ENCODE data around the gene PRKCE. TPM values are rescaled to one million over a fixed set of nuclear protein-coding genes. Genes with fewer than 3 reads are reported as not detected.

PRKCE gene
- total RNA-seq, 2 experiments from 2014 or later, result 17.0 to 42.1 TPM

GRCh38 chr2:46200100-46200690 is 548.7 kb downstream of the PRKCE start:
- H2AFZ ChIP-seq (ENCODE audit: low read length), result no peak overlapping the region
- no peaks in the 10 kb centered on the region for H3K9me2 ChIP-seq (ENCODE audit: insufficient read depth, low read length)
- H3K4me1 ChIP-seq (ENCODE audit: insufficient read depth, low read length, poor library complexity, severe bottlenecking), result no peaks in the 10 kb centered on the region
- DNase-seq (ENCODE audit: low spot score), result peak; percentile 8
- H4K20me1 ChIP-seq (ENCODE audit: insufficient read depth, low read length), result no peaks in the 10 kb centered on the region
- H3K4me2 ChIP-seq (ENCODE audit: low read length), result no peak overlapping the region
- CTCF ChIA-PET (ENCODE audit: unreplicated experiment), result no interaction called here
- no peaks in the 10 kb centered on the region for H3K9me3 ChIP-seq (ENCODE audit: low read length)
- no TSS peak for BruUV-seq (replicated peaks)
- H3K4me3 ChIP-seq (ENCODE audit: low read depth, low read length, poor library complexity, severe bottlenecking), result no peak overlapping the region
- no peaks in the 10 kb centered on the region for H3K79me2 ChIP-seq (ENCODE audit: insufficient read depth, low read depth, low read length)
- no peak overlapping the region for H3K27ac ChIP-seq (ENCODE audit: low read depth, low read length, poor library complexity, severe bottlenecking)
- POLR2A ChIA-PET, result no interaction called here
- intact Hi-C loops (cut with micrococcal nuclease; ENCODE audit: unreplicated experiment), result no loop called here
- TF ChIP-seq EZH2phosphoT487 (IDR thresholded peaks at IDR 0.05; ENCODE audit: borderline replicate concordance, low read depth, low read length), result no peak
- TF ChIP-seq, protein P1, sequence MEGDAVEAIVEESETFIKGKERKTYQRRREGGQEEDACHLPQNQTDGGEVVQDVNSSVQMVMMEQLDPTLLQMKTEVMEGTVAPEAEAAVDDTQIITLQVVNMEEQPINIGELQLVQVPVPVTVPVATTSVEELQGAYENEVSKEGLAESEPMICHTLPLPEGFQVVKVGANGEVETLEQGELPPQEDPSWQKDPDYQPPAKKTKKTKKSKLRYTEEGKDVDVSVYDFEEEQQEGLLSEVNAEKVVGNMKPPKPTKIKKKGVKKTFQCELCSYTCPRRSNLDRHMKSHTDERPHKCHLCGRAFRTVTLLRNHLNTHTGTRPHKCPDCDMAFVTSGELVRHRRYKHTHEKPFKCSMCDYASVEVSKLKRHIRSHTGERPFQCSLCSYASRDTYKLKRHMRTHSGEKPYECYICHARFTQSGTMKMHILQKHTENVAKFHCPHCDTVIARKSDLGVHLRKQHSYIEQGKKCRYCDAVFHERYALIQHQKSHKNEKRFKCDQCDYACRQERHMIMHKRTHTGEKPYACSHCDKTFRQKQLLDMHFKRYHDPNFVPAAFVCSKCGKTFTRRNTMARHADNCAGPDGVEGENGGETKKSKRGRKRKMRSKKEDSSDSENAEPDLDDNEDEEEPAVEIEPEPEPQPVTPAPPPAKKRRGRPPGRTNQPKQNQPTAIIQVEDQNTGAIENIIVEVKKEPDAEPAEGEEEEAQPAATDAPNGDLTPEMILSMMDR (conservative IDR thresholded peaks at IDR 0.05; ENCODE audit: low read length), result no peak
- no peaks in the 10 kb centered on the region for H3K36me3 ChIP-seq (ENCODE audit: insufficient read depth, low read length)

DNA sequence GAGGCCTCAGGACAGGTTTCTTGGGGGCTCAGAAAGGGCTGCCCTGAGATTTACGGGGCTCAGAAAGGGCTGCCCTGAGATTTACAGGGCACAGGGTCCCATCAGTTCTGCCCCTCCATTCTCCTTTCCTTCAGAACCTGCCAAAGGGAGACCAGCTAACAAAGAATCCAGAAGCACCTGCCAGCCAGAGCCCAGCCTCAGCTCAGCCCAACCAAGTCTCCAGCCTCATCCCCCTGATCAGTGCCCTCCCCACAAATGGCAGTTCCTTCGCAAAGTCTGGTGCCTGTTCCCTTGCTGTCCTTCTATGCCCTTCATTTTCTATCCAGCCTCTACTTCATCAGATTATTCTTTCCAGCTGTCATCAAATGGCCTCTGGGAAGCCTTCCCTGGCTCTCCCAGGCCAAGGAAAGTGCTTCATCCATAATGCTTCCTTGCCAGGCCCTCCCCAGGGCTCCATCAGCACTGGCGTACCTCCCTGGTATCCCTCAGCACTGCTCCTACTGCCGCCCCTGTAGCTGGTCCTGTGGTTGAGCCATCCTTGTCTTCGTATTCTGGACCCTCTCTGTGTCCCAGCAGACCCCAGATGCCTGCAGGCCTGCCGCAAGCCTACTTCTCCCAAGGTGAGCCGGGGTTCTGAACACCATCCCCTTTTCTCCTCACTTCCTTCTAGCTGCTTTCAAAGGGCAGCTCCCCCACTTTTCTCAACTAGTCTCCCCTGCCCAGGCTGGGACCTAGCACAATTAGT is 549.6 kb downstream of the PRKCE start:
- intact Hi-C loops (cut with micrococcal nuclease; ENCODE audit: unreplicated experiment), result no loop called here
- no peak overlapping the region for H3K4me2 ChIP-seq (ENCODE audit: low read length)
- ChIA-PET CTCF (ENCODE audit: unreplicated experiment) (no interaction called here), POLR2A (interaction anchor here (0.5 kb wide), 1 partner anchor 10 kb away, joined by 3 read pairs; no protein-coding TSS in a partner anchor)
- no peaks in the 10 kb centered on the region for H3K9me3 ChIP-seq (ENCODE audit: low read length)
- no TSS peak for BruUV-seq (replicated peaks)
- H4K20me1 ChIP-seq (ENCODE audit: insufficient read depth, low read length), result no peaks in the 10 kb centered on the region
- H3K9me2 ChIP-seq (ENCODE audit: insufficient read depth, low read length), result no peaks in the 10 kb centered on the region
- no peak overlapping the region for H3K27ac ChIP-seq (ENCODE audit: low read depth, low read length, poor library complexity, severe bottlenecking)
- H3K4me3 ChIP-seq (ENCODE audit: low read depth, low read length, poor library complexity, severe bottlenecking), result no peak overlapping the region
- H3K36me3 ChIP-seq (ENCODE audit: insufficient read depth, low read length), result no peaks in the 10 kb centered on the region
- H2AFZ ChIP-seq (ENCODE audit: low read length), result no peak overlapping the region
- no peaks in the 10 kb centered on the region for H3K79me2 ChIP-seq (ENCODE audit: insufficient read depth, low read depth, low read length)
- DNase-seq (ENCODE audit: low spot score), result no peak
- TF ChIP-seq, protein P1 (conservative IDR thresholded peaks at IDR 0.05; ENCODE audit: low read length), result no peak
- TF ChIP-seq EZH2phosphoT487 (IDR thresholded peaks at IDR 0.05; ENCODE audit: borderline replicate concordance, low read depth, low read length), result no peak
- no peaks in the 10 kb centered on the region for H3K4me1 ChIP-seq (ENCODE audit: insufficient read depth, low read length, poor library complexity, severe bottlenecking)

GRCh38 chr2:46202453-46202852 is 551.0 kb downstream of the PRKCE start:
- H4K20me1 ChIP-seq (ENCODE audit: insufficient read depth, low read length), result no peaks in the 10 kb centered on the region
- intact Hi-C loops (cut with micrococcal nuclease; ENCODE audit: unreplicated experiment), result no loop called here
- no peak overlapping the region for H2AFZ ChIP-seq (ENCODE audit: low read length)
- no peak overlapping the region for H3K27ac ChIP-seq (ENCODE audit: low read depth, low read length, poor library complexity, severe bottlenecking)
- no peaks in the 10 kb centered on the region for H3K36me3 ChIP-seq (ENCODE audit: insufficient read depth, low read length)
- no TSS peak for BruUV-seq (replicated peaks)
- H3K4me3 ChIP-seq (ENCODE audit: low read depth, low read length, poor library complexity, severe bottlenecking), result no peak overlapping the region
- H3K9me2 ChIP-seq (ENCODE audit: insufficient read depth, low read length), result no peaks in the 10 kb centered on the region
- H3K4me1 ChIP-seq (ENCODE audit: insufficient read depth, low read length, poor library complexity, severe bottlenecking), result no peaks in the 10 kb centered on the region
- POLR2A ChIA-PET, result no interaction called here
- no peaks in the 10 kb centered on the region for H3K9me3 ChIP-seq (ENCODE audit: low read length)
- H3K79me2 ChIP-seq (ENCODE audit: insufficient read depth, low read depth, low read length), result no peaks in the 10 kb centered on the region
- no peak for DNase-seq (ENCODE audit: low spot score)
- no peak for TF ChIP-seq EZH2phosphoT487 (IDR thresholded peaks at IDR 0.05; ENCODE audit: borderline replicate concordance, low read depth, low read length)
- TF ChIP-seq, protein P1 (conservative IDR thresholded peaks at IDR 0.05; ENCODE audit: low read length), result no peak
- CTCF ChIA-PET (ENCODE audit: unreplicated experiment), result no interaction called here
- H3K4me2 ChIP-seq (ENCODE audit: low read length), result no peak overlapping the region

All from OCI-LY7 (cell line).